Activated T-cell treated with anti-CD3 and anti-CD28 coated beads for 48 hours (primary cell): ENCODE data around the gene SETD7.
"Not testable (repeated sequence)": the region's sequence is repeated elsewhere in the genome, so short reads cannot be mapped to it uniquely, and the experiment has no call there.

Source experiments
- DNase-seq: peaks from one replicate; pipeline ENCODE4 v3.0.0-alpha.2; 2020; ENCODE audit warnings: low read depth

SETD7 gene

GRCh38 chr4:139509727-139510410, 46.1 kb downstream of the SETD7 start:
- no peak for DNase-seq

- no peak for DNase-seq
Measured at GRCh38 chr4:139508581-139509237, 47.3 kb downstream of the SETD7 start.

DNA sequence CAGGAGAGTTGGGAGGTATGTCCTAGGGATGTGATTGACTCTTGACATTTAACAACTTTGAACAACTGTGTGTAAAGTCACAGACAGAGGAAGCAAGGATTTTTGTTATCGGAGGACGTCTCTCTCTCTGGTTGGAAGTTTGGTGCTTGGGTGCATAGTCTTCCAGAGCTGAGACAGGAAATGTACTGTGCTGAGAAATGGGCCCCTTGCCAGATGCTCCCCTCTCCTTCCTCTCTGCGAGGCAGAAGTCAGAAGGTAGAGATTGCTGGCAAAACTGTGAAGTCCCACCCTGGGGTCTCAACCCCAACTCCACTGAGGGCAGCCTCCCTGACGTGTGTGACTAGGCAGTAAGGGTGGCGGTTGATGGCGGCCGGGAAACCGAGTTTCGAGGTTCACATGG, 49.2 kb downstream of the SETD7 start:
- DNase-seq: no peak

DNA sequence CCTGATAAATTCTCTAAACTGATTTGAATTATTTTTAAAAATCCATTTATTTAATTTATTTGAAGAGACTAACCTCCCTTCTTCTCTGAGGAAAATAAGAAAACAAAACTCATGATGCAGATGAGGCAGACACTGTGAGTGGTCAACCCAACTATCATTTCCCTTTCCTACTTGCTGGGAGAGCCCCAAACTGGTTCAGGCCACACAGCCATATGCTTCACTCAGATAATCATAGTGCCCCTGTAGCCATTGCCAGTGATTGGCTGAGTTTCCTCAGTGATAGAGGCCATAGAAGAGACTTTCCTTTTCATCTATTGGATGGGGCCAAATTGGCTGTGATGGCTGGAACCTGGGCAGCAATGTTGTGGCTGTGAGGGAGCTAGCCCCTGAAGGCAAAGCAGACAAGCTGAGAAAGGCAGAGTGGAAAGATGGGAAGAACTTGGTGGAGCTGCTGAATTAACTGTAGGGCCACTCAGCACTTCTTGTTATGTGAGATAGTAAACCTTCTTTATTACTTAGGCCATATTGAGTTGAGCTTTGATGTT, 52.3 kb downstream of the SETD7 start:
- no peak for DNase-seq

DNA sequence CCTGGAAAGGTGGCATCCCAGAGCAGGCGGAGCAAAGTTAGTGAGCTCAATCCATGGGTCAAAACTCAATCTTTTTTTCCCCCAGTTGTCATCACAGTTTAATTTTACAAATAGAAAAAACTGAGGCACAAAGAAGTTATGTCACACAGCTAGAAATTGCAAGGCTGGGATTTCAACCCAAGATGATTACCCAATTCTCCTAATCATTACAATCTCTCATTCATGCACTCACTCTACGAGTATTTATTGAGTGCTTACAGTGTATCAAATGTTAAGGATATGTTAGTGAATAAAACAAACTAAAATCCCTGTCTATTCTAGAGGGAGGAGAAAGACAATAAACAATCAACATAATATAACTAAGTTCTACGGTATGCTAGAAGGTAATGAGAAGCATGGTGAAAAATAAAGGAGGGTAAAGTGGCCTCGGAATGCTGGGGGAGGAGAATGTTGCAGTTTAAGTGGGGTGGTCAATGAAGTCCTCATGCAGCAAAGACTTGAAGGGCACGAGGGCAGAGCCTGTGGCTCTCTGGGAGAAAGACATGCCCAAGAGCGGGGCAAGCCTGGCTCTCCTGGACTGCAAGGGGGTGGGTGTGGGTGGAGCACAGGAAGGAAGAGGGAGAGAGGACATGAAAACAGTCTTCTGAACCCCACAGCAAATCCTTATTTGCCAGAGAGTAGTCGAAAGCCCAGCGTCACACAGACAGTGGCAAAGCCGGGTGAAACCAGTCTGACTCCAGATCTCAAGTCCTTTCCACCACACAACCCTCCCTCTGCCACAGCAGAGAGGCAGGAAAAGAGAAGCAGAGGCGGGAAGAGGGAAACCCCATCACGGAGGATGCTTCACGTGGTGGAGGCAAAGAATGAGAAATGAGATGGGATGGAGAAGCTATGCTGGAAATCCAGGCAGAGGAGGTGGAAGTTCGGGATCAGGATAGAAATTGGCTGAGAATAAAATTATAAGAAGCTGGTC, 53.8 kb downstream of the SETD7 start:
- no peak for DNase-seq

- DNase-seq: no peak
Measured at GRCh38 chr4:139501527-139501926, 54.5 kb downstream of the SETD7 start.

DNA sequence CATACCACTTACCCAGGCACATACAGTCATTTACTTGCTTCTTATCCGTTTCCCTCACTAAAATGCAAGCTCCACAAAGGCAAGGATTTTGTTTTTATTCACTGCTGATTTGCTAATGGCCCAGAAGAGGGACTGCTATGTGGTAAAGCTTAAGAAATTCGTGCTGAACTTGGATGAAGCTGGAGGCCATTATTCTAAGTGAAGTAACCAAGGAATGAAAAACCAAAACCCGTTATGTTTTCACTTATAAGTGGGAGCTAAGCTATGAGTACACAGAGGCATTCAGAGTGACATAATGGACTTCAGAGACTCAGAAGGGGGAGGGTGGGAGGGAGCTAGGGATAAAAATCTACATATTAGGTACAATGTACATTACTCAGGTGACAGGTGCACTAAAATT, 54.9 kb downstream of the SETD7 start:
- DNase-seq: no peak

- DNase-seq: no peak
Measured at GRCh38 chr4:139499186-139499585, 56.8 kb downstream of the SETD7 start.

DNA sequence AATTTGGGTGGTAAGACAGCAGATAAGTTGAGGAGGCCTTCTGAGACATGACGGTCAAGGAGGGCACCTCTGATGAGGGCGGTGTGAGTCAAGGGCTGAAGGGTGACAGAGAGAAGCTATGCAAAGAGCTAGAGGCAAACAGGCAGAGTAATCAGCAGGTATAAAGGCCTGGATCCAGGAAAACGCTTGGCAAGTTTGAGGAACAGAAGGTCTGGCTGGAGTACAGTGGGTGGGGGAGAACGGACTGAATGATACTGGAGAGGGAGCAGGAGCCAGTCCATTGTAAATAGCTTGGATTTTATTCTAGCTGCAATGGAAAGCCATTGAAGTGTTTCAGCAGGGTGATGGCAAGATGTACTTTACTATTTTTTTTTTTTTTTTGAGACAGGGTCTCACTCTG, 62.8 kb downstream of the SETD7 start:
- DNase-seq: no peak

DNA sequence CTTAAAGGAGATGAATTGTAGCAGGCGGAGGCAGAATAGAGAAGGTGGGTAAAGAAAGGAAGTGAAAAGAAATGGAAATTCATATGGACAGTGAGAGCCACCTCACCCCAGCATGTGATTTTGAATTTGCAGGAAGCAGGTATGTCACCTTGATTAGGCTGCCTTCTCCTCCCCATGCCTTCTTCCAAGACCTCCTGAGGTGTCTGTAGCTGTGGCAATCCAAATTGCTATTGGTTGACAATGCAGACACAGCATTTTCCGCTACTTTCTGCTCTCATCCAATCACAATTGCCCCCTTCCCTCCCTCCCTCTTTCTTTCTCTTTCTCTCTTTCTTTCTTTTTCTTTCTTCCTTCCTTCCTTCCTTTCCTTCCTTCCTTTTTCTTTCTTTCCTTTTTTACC, 63.6 kb downstream of the SETD7 start:
- DNase-seq: no peak

GRCh38 chr4:139489638-139490037, 66.4 kb downstream of the SETD7 start:
- DNase-seq: no peak

DNA sequence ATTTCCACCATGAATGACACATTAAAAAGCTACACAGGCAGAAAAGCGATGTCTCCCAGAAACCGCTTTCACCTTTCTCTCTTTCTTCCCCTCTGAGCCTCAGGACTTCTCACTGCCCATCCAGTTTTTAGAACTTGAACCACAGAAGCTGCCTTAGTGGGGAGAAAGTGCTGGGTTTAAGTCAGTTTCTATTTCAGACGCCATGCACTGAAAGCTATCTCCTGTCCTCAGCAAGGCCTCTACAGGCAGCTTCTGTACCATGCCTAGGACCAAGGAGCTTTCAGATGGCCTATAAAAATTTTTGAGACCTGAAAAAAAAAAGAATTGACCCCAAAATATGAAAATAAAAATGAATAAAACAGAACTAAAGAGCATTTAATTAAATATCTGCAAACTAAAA, 67.6 kb downstream of the SETD7 start:
- no peak for DNase-seq

DNA sequence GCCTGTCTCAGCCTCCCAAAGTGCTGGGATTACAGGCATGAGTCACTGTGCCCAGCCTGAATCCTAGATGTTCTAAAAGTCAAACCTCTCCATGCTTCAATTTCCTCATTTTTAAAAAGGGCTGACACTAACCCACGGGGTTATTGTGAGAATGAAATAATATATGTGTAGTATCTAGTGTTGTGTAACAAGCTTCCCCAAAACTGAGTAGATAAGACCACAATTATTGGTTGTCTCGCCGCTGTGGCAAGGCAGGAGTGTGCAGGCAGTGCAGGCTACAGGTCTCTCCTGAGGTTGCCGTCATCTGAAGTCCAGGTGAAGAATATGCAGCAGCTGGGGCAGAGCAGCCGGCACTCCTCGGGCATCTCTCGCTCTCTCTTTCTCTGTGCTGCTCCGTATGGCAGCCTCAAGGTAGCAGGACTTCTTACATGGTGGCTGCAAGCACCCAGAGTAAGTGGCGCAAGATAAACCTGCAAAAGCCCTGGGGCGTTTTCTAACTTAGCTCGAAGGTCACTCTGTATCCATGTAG, 71.2 kb downstream of the SETD7 start:
- DNase-seq: no peak

- DNase-seq: no peak
Measured at GRCh38 chr4:139483000-139483399, 73.0 kb downstream of the SETD7 start.

DNA sequence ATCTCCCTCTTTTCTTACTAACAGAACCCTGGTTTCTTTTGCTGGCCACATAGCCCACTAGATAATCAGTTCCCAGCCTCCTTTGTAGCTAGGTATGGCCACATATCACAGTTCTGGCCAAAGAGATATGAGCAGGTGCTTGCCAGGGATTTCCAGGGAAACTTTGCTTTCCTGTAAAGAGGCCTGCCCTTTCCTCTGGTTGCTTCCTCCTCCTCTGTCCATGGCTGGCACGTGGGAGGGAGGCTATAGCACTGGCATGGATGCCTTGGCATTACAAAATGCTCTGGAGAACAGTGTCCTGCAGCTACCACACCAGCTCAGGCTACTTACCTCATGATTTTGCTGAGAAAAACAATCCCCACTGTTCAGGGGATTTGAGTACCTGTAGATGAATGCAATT, 74.6 kb downstream of the SETD7 start:
- DNase-seq: no peak

DNA sequence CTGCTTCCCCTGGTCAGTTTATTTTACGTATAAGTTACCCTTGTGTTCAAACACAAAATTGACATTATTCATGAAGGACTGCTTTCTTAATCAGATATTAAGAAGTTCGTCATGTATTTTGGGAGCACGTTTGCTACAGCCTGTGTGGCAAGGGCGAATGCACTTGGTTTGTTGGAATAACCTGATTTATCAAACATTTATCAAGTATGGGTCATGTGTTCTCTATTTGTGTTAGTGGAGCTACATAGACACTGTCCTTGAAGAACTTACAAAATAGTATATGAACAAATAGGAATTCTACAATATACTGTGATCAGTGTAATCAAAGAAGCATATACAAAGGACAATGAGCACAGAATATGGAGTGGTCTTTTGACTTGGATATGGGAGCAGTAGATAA, 79.7 kb downstream of the SETD7 start:
- DNase-seq: no peak

GRCh38 chr4:139472852-139473251, 83.2 kb downstream of the SETD7 start:
- DNase-seq: no peak

GRCh38 chr4:139470997-139471665, 84.9 kb downstream of the SETD7 start:
- no peak for DNase-seq

DNA sequence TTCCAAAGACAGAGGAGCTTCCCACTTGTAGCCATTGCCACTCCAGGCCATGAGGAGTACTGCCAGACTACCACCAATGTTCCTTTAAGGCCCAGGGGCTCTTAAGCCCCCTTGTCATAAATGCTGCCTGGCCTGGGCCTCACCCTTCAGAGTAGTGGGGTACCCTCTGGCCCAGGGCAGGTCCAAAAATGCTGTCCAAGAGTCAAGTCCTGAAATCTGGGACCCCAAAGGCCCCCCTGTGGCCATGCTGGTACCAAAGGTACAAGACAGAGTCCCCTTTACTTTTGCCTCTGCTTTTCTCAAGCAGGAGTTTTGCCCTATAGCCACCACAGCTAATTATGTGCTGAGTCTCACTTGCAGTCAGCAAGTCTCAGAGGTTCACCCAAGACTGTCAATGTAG, 85.7 kb downstream of the SETD7 start:
- no peak for DNase-seq

GRCh38 chr4:139469869-139470268, 86.2 kb downstream of the SETD7 start:
- DNase-seq: no peak

GRCh38 chr4:139469216-139469615, 86.8 kb downstream of the SETD7 start:
- no peak for DNase-seq

DNA sequence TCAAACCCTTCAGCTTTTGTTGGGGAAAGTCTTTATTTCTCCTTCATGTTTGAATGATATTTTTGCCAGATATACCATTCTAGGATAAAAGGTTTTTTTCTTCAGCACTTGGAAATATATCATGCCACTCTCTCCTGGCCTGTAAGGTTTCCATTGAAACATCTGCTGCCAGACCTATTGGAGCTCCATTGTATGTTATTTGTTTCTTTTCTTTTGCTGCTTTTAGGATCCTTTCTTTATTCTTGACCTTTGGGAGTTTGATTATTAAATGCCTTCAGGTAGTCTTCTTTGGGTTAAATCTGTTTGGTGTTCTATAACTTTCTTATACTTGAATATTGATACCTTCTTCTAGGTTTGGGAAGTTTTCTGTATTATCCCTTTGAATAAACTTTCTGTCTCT, 87.3 kb downstream of the SETD7 start:
- DNase-seq: not testable (repeated sequence)
